Thoracic aorta (tissue), 2 donors: ENCODE data around the gene SYNDIG1. TPM values are rescaled to one million over a fixed set of nuclear protein-coding genes. Genes with fewer than 3 reads are reported as not detected.
A peak's percentile ranks its signal among the peaks of the same experiment; 100 is the strongest.

Experiments
- ATAC-seq: fragments of 150-250 bp; one replicate; pipeline ENCODE4 v1.8.0; 2017; ENCODE audit warnings: low read depth; ENCODE audit not compliant: insufficient number of reproducible peaks, low FRiP score
- DNase-seq: peaks from one replicate; pipeline ENCODE4 v3.0.0-alpha.2; 2020; ENCODE audit warnings: low spot score
- H3K27ac ChIP-seq, 2 donors: fragments of 200-600 bp; sonication (generic); 1 replicate in 1 of 2; 2 replicates in 1 of 2; pipeline ENCODE4 v1.5.1; 2016; ENCODE audit warnings: mild to moderate bottlenecking in 2 of 2, moderate library complexity in 2 of 2
- H3K27me3 ChIP-seq: fragments of 200-600 bp; sonication (generic); replicated peaks from 2 replicates; pipeline ENCODE4 v1.6.0; 2016; ENCODE audit warnings: mild to moderate bottlenecking; ENCODE audit not compliant: insufficient read depth
- H3K36me3 ChIP-seq: fragments of 200-600 bp; sonication (generic); one replicate; pipeline ENCODE4 v1.5.1; 2016
- H3K4me1 ChIP-seq, 2 donors: fragments of 200-600 bp; sonication (generic); 1 replicate in 1 of 2; 2 replicates in 1 of 2; pipeline versions ENCODE4 v1.5.1 to v1.6.0; 2016; ENCODE audit warnings: low read depth in 2 of 2, mild to moderate bottlenecking in 1 of 2; ENCODE audit not compliant: control insufficient read depth in 1 of 2
- H3K4me3 ChIP-seq: fragments of 200-600 bp; sonication (generic); 2 replicates; pipeline ENCODE4 v1.5.1; 2016; ENCODE audit warnings: mild to moderate bottlenecking
- H3K9me3 ChIP-seq: fragments of 200-600 bp; sonication (generic); 2 replicates; pipeline ENCODE4 v1.5.1; 2016
- CTCF ChIP-seq: fragments of 200-600 bp; sonication (generic); IDR thresholded peaks from one replicate; pipeline ENCODE4 v1.5.1; 2019; ENCODE audit warnings: antibody characterized with exemption
- total RNA-seq, 2 donors: library from RNA; depleted of rRNA; stranded (reverse); fragments of >200 nt; gene quantifications; one replicate each; pipeline versions ENCODE4 v1.1.0 to v1.2.3, GENCODE V29; 2016

The SYNDIG1 gene
- total RNA-seq, 2 donors from 2014 or later: 1.8 to 5.4 TPM

GRCh38 chr20:24646321-24646720, 176.9 kb downstream of the SYNDIG1 start:
- no peak for ATAC-seq
- H3K4me3 ChIP-seq: no peak overlapping the region
- no peaks in the 10 kb centered on the region for H3K27me3 ChIP-seq
- no peak for DNase-seq
- no peak for TF ChIP-seq CTCF
- H3K9me3 ChIP-seq: no peaks in the 10 kb centered on the region
- H3K27ac ChIP-seq: no peak overlapping the region
- peaks cover 0 to 32% of the 10 kb centered on the region in 2 donors for H3K4me1 ChIP-seq
- H3K36me3 ChIP-seq: no peaks in the 10 kb centered on the region

- Histone ChIP-seq H3K36me3 (no peaks in the 10 kb centered on the region), H3K4me1 (peaks cover 0 to 32% of the 10 kb centered on the region in 2 donors), H3K27me3 (no peaks in the 10 kb centered on the region), H3K4me3 (no peak overlapping the region), H3K27ac (no peak overlapping the region), H3K9me3 (no peaks in the 10 kb centered on the region)
- ATAC-seq (no peak), DNase-seq (no peak)
- no peak for TF ChIP-seq CTCF
Measured at GRCh38 chr20:24647713-24648112, 178.3 kb downstream of the SYNDIG1 start.

- no peak for DNase-seq
- TF ChIP-seq CTCF: no peak
- H3K9me3 ChIP-seq: no peaks in the 10 kb centered on the region
- no peak for ATAC-seq
- peaks cover 0 to 32% of the 10 kb centered on the region in 2 donors for H3K4me1 ChIP-seq
- H3K27me3 ChIP-seq: no peaks in the 10 kb centered on the region
- no peaks in the 10 kb centered on the region for H3K36me3 ChIP-seq
- H3K4me3 ChIP-seq: no peak overlapping the region
- no peak overlapping the region for H3K27ac ChIP-seq
Measured at GRCh38 chr20:24648481-24648880, 179.1 kb downstream of the SYNDIG1 start.

- Histone ChIP-seq H3K4me3 (no peak overlapping the region), H3K9me3 (no peaks in the 10 kb centered on the region), H3K36me3 (no peaks in the 10 kb centered on the region), H3K27ac (no peak overlapping the region), H3K4me1 (peaks cover 0 to 32% of the 10 kb centered on the region in 2 donors), H3K27me3 (no peaks in the 10 kb centered on the region)
- DNase-seq: no peak
- no peak for ATAC-seq
- no peak for TF ChIP-seq CTCF
Measured at GRCh38 chr20:24648919-24649318, 179.5 kb downstream of the SYNDIG1 start.

GRCh38 chr20:24649787-24650490, 180.5 kb downstream of the SYNDIG1 start:
- DNase-seq (peak; percentile 14), ATAC-seq (peak; percentile 18)
- H3K27ac ChIP-seq: no peak overlapping the region
- H3K9me3 ChIP-seq: no peaks in the 10 kb centered on the region
- no peaks in the 10 kb centered on the region for H3K27me3 ChIP-seq
- no peaks in the 10 kb centered on the region for H3K36me3 ChIP-seq
- no peak for TF ChIP-seq CTCF
- peaks cover 0 to 32% of the 10 kb centered on the region in 2 donors for H3K4me1 ChIP-seq
- H3K4me3 ChIP-seq: no peak overlapping the region
